GM08714 (cell line): ENCODE measurements around the gene UBE2L5.

ENCODE experiments used
- H3K4me3 ChIP-seq: fragments of 200-500 bp; sonication (Bioruptor generic); 2 replicates; pipeline ENCODE4 v1.5.1; 2014; ENCODE audit warnings: mild to moderate bottlenecking, low read length, inconsistent platforms
- ZNF274 ChIP-seq: IDR thresholded peaks from 2 replicates; pipeline ENCODE4 v1.6.1; 2012; ENCODE audit warnings: mild to moderate bottlenecking, low read depth, low read length

UBE2L5 gene

DNA sequence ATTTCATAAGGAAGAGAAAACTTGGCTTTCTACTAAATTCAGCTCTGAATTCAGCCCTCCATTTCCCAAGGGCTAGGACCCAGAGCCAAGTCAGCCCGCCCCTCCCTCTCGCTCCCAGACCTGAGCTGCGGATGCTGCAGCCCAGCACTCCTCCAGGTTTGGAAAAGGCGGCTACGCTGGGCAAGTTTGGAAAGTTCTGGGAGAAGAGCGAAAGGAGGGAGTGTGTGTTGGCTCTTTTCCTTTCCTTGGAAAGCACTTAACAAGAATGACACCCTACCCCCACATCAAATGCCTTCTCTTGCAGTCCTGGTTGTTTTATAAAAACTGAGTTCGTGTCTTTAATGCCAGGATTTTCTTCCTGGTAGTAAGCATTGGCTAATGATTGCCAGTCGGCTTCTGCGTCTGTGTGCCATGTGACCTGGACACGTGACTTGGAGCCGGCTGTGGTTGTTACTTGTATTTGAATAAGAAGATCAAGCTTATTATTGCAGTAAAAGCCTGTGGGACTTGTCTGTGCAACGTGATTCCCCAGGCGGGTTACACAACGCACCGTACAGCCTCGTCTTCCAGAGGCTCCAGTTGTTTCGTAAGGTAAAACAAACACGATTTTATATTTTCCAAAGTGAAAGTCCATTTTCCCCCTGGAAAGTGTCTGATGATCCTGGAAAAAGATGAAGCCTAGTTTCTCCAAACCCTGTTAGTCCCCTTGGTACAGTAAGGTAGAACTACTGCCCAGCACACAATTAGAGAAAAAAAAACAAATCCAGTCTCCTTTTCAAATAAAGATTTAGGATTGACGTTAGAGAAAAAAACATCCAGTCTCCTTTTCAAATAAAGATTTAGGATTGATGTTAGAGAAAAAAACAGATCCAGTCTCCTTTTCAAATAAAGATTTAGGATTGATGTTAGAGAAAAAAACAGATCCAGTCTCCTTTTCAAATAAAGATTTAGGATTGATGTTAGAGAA lies 26.8 kb upstream of the UBE2L5 start:
- no peak for TF ChIP-seq ZNF274
- H3K4me3 ChIP-seq = peak overlapping the region; percentile 91; the same call in 1 of the 2 replicates

DNA sequence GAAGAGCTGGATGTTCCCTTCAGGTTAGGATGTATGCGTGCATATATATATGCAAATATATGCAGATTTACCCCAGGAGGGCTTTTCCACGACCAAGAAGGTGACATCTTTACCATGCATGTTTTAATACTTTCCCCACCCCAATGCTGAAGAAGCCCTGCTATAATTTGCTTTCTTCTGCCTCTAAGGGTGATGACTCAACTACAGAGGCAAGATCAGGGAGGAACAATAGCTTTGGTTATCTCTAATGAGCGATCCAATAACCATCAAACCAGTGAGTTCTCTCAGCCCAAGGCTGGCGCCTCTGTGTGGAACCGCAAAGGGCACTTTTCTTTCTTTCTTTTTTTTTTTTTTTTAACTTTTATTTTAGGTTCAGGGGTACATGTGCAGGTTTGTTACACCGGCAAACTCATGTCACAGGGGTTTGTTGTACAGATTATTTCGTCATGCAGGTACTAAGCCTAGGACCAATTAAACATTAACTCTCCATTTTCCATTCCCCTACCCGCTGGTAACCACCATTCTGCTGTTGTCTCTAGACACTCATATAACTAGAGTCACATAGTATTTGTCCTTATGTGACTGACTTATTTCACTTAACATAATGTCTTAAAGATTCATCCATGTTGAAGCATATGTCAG lies 25.7 kb upstream of the UBE2L5 start:
- TF ChIP-seq ZNF274 = no peak
- H3K4me3 ChIP-seq = no peak overlapping the region

DNA sequence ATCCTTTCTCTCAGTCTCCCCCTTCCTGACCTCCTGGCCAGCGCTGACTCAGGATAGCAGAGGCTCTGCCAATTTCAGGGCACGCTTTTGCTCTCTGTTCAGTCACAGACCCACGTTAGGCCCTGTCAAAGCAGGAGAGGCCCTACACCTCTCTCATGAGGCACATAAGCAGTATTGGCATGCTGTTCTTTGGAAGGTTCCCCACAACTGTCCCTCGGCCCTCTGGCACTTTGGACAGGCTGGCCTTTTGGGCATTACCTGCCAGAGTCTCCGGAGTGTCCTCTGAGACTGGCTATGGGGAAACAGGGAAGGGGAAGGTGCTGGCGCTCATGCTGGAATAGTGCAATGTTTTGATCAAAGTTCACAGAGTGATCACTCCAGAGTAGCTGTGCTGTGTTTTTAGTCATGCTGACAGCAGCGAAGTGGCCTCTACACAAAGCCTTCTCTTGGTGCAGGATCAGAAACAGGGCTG lies 23.7 kb upstream of the UBE2L5 start:
- H3K4me3 ChIP-seq = no peak overlapping the region
- no peak for TF ChIP-seq ZNF274

DNA sequence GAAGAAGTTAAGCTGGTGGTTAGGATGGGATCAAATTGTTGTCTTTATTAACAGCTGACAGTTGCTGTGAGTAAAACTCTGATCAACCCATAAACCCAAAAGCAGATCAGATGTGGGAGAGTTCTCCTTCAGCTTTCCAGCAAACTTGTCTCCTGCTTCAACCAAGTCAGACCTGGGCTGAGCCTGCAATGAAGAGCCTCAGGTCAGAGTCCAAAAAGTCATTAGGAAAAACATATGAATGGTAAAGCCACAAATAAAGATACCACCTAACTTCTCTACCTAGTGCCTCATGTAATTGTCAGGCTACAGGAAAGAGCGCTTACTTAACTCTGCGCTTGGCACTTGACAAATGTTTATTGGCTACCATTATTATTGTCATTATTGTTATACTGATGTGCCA lies 21.9 kb upstream of the UBE2L5 start:
- TF ChIP-seq ZNF274 = no peak
- H3K4me3 ChIP-seq = no peak overlapping the region

DNA sequence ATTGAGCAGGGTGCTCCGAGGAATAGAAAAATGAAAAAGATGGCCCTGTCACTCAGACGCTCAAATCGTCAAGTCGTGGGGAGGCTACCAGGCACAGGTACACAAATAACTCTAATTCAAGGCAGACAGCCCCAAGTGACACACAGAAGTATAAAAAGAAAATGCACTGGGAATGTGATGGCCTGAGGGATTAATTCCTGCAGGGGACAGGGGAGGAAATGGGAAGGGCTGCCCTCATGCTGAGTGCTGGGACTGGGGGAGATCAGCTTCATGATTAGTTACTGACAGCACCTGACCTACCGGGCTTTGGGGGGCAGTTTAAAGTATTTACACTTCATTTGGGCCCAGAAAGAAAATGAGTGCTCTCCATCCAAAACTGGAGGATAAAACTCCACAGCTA lies 20.9 kb upstream of the UBE2L5 start:
- TF ChIP-seq ZNF274 = no peak
- H3K4me3 ChIP-seq = no peak overlapping the region

GRCh38 chr13:30403456-30403855 lies 18.8 kb upstream of the UBE2L5 start:
- TF ChIP-seq ZNF274 = no peak
- no peak overlapping the region for H3K4me3 ChIP-seq

GRCh38 chr13:30404207-30404606 lies 18.1 kb upstream of the UBE2L5 start:
- no peak for TF ChIP-seq ZNF274
- no peak overlapping the region for H3K4me3 ChIP-seq

GRCh38 chr13:30406779-30407416 lies 15.4 kb upstream of the UBE2L5 start:
- no peak for TF ChIP-seq ZNF274
- H3K4me3 ChIP-seq = no peak overlapping the region

GRCh38 chr13:30408319-30409101 lies 13.8 kb upstream of the UBE2L5 start:
- H3K4me3 ChIP-seq = no peak overlapping the region; the same call in 1 of the 2 replicates
- no peak for TF ChIP-seq ZNF274

DNA sequence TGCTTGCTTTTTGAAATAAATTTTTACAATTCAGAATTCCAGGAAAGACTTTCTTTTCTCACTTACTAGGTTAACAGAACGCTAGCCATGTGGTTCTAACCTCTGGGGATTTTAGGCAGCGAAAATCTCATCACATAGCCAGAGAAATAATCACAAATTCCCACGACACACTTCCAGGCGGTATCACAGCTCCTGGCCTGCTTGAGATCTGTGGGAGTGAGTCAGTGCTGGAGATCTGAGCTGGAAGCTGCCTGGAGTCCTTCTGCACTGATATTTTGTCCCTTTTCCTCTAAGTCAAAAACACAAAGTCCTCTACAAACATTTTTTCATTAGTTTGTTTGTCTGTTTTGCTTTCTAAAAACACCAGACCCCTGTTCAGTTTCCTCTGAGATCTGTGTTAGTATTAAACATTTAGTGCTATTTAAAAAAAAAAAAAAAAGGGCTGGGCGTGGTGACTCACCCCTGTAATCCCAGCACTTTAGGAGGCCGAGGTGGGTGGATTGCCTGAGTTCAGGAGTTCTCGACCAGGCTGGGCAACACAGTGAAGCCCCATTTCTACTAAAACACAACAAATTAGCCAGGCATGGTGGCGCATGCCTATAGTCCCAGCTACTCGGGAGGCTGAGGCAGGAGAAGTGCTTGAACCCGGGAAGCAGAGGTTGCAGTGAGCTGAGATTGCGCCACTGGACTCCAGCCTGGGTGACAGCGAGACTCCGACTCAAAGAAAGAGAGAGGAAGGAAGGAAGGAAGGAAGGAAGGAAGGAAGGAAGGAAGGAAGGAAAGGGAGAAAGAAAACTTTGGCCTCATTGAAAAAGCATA lies 12.2 kb upstream of the UBE2L5 start:
- no peak for TF ChIP-seq ZNF274
- H3K4me3 ChIP-seq = no peak overlapping the region

DNA sequence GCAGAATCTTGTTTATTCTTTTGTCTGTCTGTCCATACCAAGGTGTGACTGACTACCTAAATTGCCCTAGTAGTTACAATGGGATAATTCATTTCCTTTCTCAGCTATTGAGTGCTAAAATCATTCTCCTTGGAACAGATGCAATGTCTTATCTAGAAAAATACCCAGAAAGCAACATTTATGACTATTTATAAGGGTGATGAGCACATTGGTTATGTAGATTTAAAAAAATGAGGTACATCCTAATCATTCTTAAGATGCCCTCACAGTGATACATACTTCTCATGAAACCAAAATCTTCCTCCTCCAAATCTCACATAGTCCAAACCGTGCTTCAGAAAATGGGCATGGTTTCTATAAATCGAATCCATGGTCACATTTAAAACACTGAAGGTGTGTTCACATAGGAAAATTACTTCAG lies 11.6 kb upstream of the UBE2L5 start:
- no peak overlapping the region for H3K4me3 ChIP-seq
- no peak for TF ChIP-seq ZNF274

DNA sequence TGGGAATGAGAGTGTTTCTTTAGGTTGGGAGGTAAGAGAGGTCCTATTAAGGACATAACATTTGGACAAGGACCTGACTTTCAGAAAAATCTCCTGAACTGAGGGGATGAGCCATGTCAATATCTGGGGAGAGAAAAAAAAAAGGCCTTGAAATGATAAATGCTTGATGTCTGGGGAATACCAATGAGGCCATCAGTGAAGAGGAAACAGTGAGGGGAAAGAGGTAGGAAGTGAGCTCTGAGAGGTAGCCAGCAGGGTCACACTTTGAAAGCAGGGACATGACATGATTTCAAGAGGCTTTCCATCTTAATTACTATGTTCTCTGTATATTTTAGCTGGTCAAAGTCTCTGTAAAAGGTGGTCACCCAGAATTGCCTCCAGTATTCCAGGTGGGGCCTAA lies 9.9 kb upstream of the UBE2L5 start:
- H3K4me3 ChIP-seq = no peak overlapping the region
- TF ChIP-seq ZNF274 = no peak

- no peak overlapping the region for H3K4me3 ChIP-seq
- no peak for TF ChIP-seq ZNF274
Measured at GRCh38 chr13:30413842-30414241, 8.5 kb upstream of the UBE2L5 start.
